ENCODE data around the gene SF3B2. TPM values are rescaled to one million over a fixed set of nuclear protein-coding genes. Genes with fewer than 3 reads are reported as not detected.

SF3B2 gene
- total and polyA plus RNA-seq, 9 of the 15 experiments (the other 6 are each of a cell fraction or from before 2014, with no cell fraction given): 58.3 to 248 (median 157) TPM

DNA sequence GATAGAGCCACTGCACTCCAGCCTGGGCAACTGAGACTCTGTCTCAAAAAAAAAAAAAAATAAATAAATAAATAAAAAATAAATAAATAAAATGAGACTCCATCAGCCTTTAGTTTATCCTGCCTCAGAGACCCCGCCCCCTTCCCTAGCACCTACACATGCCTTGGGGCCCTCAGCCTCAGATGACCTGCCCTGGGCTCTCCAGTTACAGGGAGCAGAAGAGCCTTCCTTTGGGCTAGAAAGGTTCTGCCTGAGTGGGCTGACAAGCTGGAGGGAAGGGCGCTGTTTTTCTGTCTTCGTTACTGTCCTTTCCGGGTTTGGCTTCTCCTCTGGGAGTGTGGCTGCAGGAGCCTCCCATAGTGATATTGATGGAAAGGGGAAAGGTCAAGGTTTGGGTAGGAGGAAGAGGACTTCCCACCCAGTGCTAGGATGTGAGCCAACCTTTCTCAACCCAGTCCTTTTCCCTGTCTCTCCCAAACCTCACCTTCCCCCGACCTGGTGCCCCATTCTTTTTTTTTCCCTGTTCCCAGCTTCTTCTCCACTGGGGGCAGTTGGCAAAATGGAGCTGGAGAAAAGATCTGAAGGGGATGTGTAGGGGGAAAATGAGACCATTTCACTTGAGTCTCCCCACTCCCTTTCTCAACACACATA is 1.5 kb upstream of the SF3B2 start:
- Histone ChIP-seq H3K4me3 (peak overlapping the region; percentile 89), H3K9me3 (replicated peaks; ENCODE audit: control insufficient read depth, insufficient read depth, low read depth, low read length) (no peaks in the 10 kb centered on the region), H3K4me1 (replicated peaks in 1 of 2; ENCODE audit: control insufficient read depth in 2 of 2, insufficient read depth in 2 of 2, low read length in 2 of 2) (peaks cover 16 to 33% of the 10 kb centered on the region in 2 experiments), H3K4me2 (ENCODE audit: insufficient read depth, low read length) (peak overlapping the region; percentile 93), H3K27ac (ENCODE audit: extremely low read depth, low read depth, low read length) (peak overlapping the region; percentile 85; the same call in 2 of the 3 replicates), H3K9me1 (ENCODE audit: control insufficient read depth, insufficient read depth, low read length) (no peaks in the 10 kb centered on the region), H3K79me2 (ENCODE audit: control insufficient read depth, insufficient read depth, low read length) (peaks cover 31% of the 10 kb centered on the region), H4K20me1 (replicated peaks; ENCODE audit: control insufficient read depth, insufficient read depth, low read length) (no peaks in the 10 kb centered on the region), H2AFZ (ENCODE audit: low read depth, low read length) (peak overlapping the region; percentile 87), H3K36me3 (ENCODE audit: control insufficient read depth, insufficient read depth, low read length) (peaks cover 30% of the 10 kb centered on the region), H3K27me3 (ENCODE audit: control insufficient read depth in 2 of 2, insufficient read depth in 2 of 2, low read length in 2 of 2) (no peaks in the 10 kb centered on the region), H3K9ac (ENCODE audit: insufficient read depth in 1 of 2, low read depth in 2 of 2, low read length in 2 of 2) (peak overlapping the region; percentile 98; a peak in 3 of 4 replicates)
- 73% methylated on average over 2 of the region's 5 CpGs for WGBS (ENCODE audit: insufficient coverage, low coverage, missing lambda C conversion rate)
- intact Hi-C loops (cut with micrococcal nuclease): no loop called here
- in situ Hi-C loops (cut with MboI): no loop called here
- DNase-seq (ENCODE audit: extremely low read depth in 1 of 4, low spot score in 3 of 4) (peak in 1 of 4 experiments; percentile 31), FAIRE-seq (no peak), ATAC-seq (no peak)
- CTCF ChIA-PET (ENCODE audit: low intra/inter-chr PET ratio): no interaction called here
- POLR2A ChIA-PET: interaction anchor here (1.2 to 4.8 kb wide), 6 partner anchors 9 to 192 kb away, joined by 3 to 32 read pairs (median 4); partner anchors contain the start of gene MUS81
- BruUV-seq (replicated peaks): no TSS peak
- no peak for TF ChIP-seq NR2C1 (IDR thresholded peaks at IDR 0.05)
- TF ChIP-seq NR2C1 (tag; IDR thresholded peaks at IDR 0.05): 0 out of 2 replicates have a peak, but pooled peaks have one; percentile 15
- TF ChIP-seq, protein P1, sequence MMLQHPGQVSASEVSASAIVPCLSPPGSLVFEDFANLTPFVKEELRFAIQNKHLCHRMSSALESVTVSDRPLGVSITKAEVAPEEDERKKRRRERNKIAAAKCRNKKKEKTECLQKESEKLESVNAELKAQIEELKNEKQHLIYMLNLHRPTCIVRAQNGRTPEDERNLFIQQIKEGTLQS (IDR thresholded peaks at IDR 0.05): no peak
- TF ChIP-seq, protein P1 (CRISPR knock-in tag; conservative IDR thresholded peaks at IDR 0.05): no peak

Measured in K562 (cell line).